Prostate gland (tissue), 2 donors: Measurements from ENCODE around the gene HDHD5.

ENCODE experiments used
- CTCF ChIP-seq, 4 experiments: fragments of 200-600 bp in 2 of 4; fragments of 450-650 bp in 2 of 4; sonication (generic) in 2 of 4; IDR thresholded peaks; 1 replicate in 3 of 4; 2 replicates in 1 of 4; pipeline ENCODE4 v1.5.1; 2016 to 2019; ENCODE audit warnings: antibody characterized with exemption in 4 of 4, mild to moderate bottlenecking in 2 of 4, moderate library complexity in 2 of 4
- POLR2A ChIP-seq: fragments of 450-650 bp; IDR thresholded peaks from one replicate; pipeline ENCODE4 v1.6.1; 2016; ENCODE audit warnings: antibody characterized with exemption, mild to moderate bottlenecking
- POLR2AphosphoS5 ChIP-seq: sonication (generic); formaldehyde crosslinking; IDR thresholded peaks from one replicate; pipeline ENCODE4 v1.6.1; 2017; ENCODE audit warnings: antibody characterized with exemption

GRCh38 chr22:17135153-17135760 lies 23.8 kb downstream of the HDHD5 start:
- TF ChIP-seq POLR2A = no peak
- TF ChIP-seq CTCF (IDR thresholded peaks at IDR 0.05) = no peak
- no peak for TF ChIP-seq POLR2AphosphoS5
